ENCODE measurements around the gene WFS1.
A peak's percentile ranks its signal among the peaks of the same experiment; 100 is the strongest.

The WFS1 gene

GRCh38 chr4:6339818-6340445, 70.3 kb downstream of the WFS1 start:
- TF ChIP-seq POU2F2 (IDR thresholded peaks at IDR 0.05; ENCODE audit: low read depth, low read length) (no peak), SPI1 (IDR thresholded peaks at IDR 0.05; ENCODE audit: low read depth, low read length) (no peak), TAF1 (IDR thresholded peaks at IDR 0.05; ENCODE audit: low read depth, low read length) (no peak), POLR2A (IDR thresholded peaks at IDR 0.05; ENCODE audit: low read depth, low read length) (no peak), POLR2AphosphoS5 (IDR thresholded peaks at IDR 0.05; ENCODE audit: low read depth, low read length) (no peak), PAX5 (IDR thresholded peaks at IDR 0.05; ENCODE audit: insufficient read depth, low read length, severe bottlenecking) (no peak)
- no peak for FAIRE-seq
- no peak for DNase-seq (ENCODE audit: insufficient read length, low spot score)

- no peak for TF ChIP-seq TAF1 (IDR thresholded peaks at IDR 0.05; ENCODE audit: low read depth, low read length)
- TF ChIP-seq POLR2AphosphoS5 (IDR thresholded peaks at IDR 0.05; ENCODE audit: low read depth, low read length), result no peak
- TF ChIP-seq SPI1 (IDR thresholded peaks at IDR 0.05; ENCODE audit: low read depth, low read length), result no peak
- no peak for TF ChIP-seq POU2F2 (IDR thresholded peaks at IDR 0.05; ENCODE audit: low read depth, low read length)
- no peak for TF ChIP-seq POLR2A (IDR thresholded peaks at IDR 0.05; ENCODE audit: low read depth, low read length)
- TF ChIP-seq PAX5 (IDR thresholded peaks at IDR 0.05; ENCODE audit: insufficient read depth, low read length, severe bottlenecking), result no peak
- DNase-seq (ENCODE audit: insufficient read length, low spot score), result no peak
- no peak for FAIRE-seq
Observed at GRCh38 chr4:6340446-6341015, 70.9 kb downstream of the WFS1 start.

GRCh38 chr4:6341696-6342095, 72.0 kb downstream of the WFS1 start:
- no peak for FAIRE-seq

GRCh38 chr4:6342530-6343293, 73.1 kb downstream of the WFS1 start:
- DNase-seq (ENCODE audit: insufficient read length, low spot score), result no peak
- FAIRE-seq, result no peak
- TF ChIP-seq SPI1 (IDR thresholded peaks at IDR 0.05; ENCODE audit: low read depth, low read length), result no peak
- TF ChIP-seq POLR2A (IDR thresholded peaks at IDR 0.05; ENCODE audit: low read depth, low read length), result no peak
- TF ChIP-seq TAF1 (IDR thresholded peaks at IDR 0.05; ENCODE audit: low read depth, low read length), result no peak
- TF ChIP-seq PAX5 (IDR thresholded peaks at IDR 0.05; ENCODE audit: insufficient read depth, low read length, severe bottlenecking), result no peak
- TF ChIP-seq POLR2AphosphoS5 (IDR thresholded peaks at IDR 0.05; ENCODE audit: low read depth, low read length), result no peak

More at GRCh38 chr4:6341696-6342095, 72.0 kb downstream of the WFS1 start:
- DNase-seq (ENCODE audit: insufficient read length, low spot score), result no peak
- no peak for TF ChIP-seq TAF1 (IDR thresholded peaks at IDR 0.05; ENCODE audit: low read depth, low read length)
- no peak for TF ChIP-seq SPI1 (IDR thresholded peaks at IDR 0.05; ENCODE audit: low read depth, low read length)
- no peak for TF ChIP-seq POLR2AphosphoS5 (IDR thresholded peaks at IDR 0.05; ENCODE audit: low read depth, low read length)
- no peak for TF ChIP-seq POU2F2 (IDR thresholded peaks at IDR 0.05; ENCODE audit: low read depth, low read length)
- TF ChIP-seq POLR2A (IDR thresholded peaks at IDR 0.05; ENCODE audit: low read depth, low read length), result no peak
- TF ChIP-seq PAX5 (IDR thresholded peaks at IDR 0.05; ENCODE audit: insufficient read depth, low read length, severe bottlenecking), result no peak

- FAIRE-seq (peak; percentile 26), DNase-seq (ENCODE audit: insufficient read length, low spot score) (no peak)
- TF ChIP-seq POLR2AphosphoS5 (IDR thresholded peaks at IDR 0.05; ENCODE audit: low read depth, low read length) (no peak), SPI1 (IDR thresholded peaks at IDR 0.05; ENCODE audit: low read depth, low read length) (no peak), POU2F2 (IDR thresholded peaks at IDR 0.05; ENCODE audit: low read depth, low read length) (no peak), POLR2A (IDR thresholded peaks at IDR 0.05; ENCODE audit: low read depth, low read length) (no peak), PAX5 (IDR thresholded peaks at IDR 0.05; ENCODE audit: insufficient read depth, low read length, severe bottlenecking) (no peak), TAF1 (IDR thresholded peaks at IDR 0.05; ENCODE audit: low read depth, low read length) (no peak)
Observed at GRCh38 chr4:6343939-6344408, 74.3 kb downstream of the WFS1 start.

GRCh38 chr4:6345096-6345830, 75.6 kb downstream of the WFS1 start:
- DNase-seq (ENCODE audit: insufficient read length, low spot score), result no peak
- FAIRE-seq, result no peak
- TF ChIP-seq POLR2A (IDR thresholded peaks at IDR 0.05; ENCODE audit: low read depth, low read length) (no peak), POU2F2 (IDR thresholded peaks at IDR 0.05; ENCODE audit: low read depth, low read length) (no peak), POLR2AphosphoS5 (IDR thresholded peaks at IDR 0.05; ENCODE audit: low read depth, low read length) (no peak), SPI1 (IDR thresholded peaks at IDR 0.05; ENCODE audit: low read depth, low read length) (no peak), TAF1 (IDR thresholded peaks at IDR 0.05; ENCODE audit: low read depth, low read length) (no peak), PAX5 (IDR thresholded peaks at IDR 0.05; ENCODE audit: insufficient read depth, low read length, severe bottlenecking) (no peak)

GRCh38 chr4:6345866-6346265, 76.2 kb downstream of the WFS1 start:
- DNase-seq (ENCODE audit: insufficient read length, low spot score) (no peak), FAIRE-seq (no peak)
- TF ChIP-seq POLR2AphosphoS5 (IDR thresholded peaks at IDR 0.05; ENCODE audit: low read depth, low read length) (no peak), POLR2A (IDR thresholded peaks at IDR 0.05; ENCODE audit: low read depth, low read length) (no peak), PAX5 (IDR thresholded peaks at IDR 0.05; ENCODE audit: insufficient read depth, low read length, severe bottlenecking) (no peak), TAF1 (IDR thresholded peaks at IDR 0.05; ENCODE audit: low read depth, low read length) (no peak), SPI1 (IDR thresholded peaks at IDR 0.05; ENCODE audit: low read depth, low read length) (no peak), POU2F2 (IDR thresholded peaks at IDR 0.05; ENCODE audit: low read depth, low read length) (no peak)

- no peak for FAIRE-seq
- no peak for TF ChIP-seq TAF1 (IDR thresholded peaks at IDR 0.05; ENCODE audit: low read depth, low read length)
- TF ChIP-seq POLR2AphosphoS5 (IDR thresholded peaks at IDR 0.05; ENCODE audit: low read depth, low read length), result no peak
- TF ChIP-seq POLR2A (IDR thresholded peaks at IDR 0.05; ENCODE audit: low read depth, low read length), result no peak
- no peak for TF ChIP-seq SPI1 (IDR thresholded peaks at IDR 0.05; ENCODE audit: low read depth, low read length)
- TF ChIP-seq PAX5 (IDR thresholded peaks at IDR 0.05; ENCODE audit: insufficient read depth, low read length, severe bottlenecking), result no peak
- TF ChIP-seq POU2F2 (IDR thresholded peaks at IDR 0.05; ENCODE audit: low read depth, low read length), result no peak
- DNase-seq (ENCODE audit: insufficient read length, low spot score), result no peak
Observed at GRCh38 chr4:6346373-6347110, 76.9 kb downstream of the WFS1 start.
